NCI-H345 treated with DMSO at 0.1 percent for 48 hours (cell line): ENCODE measurements around the gene TUBG1.
A peak's percentile ranks its signal among the peaks of the same experiment; 100 is the strongest.
"Not testable (repeated sequence)": the region's sequence is repeated elsewhere in the genome, so short reads cannot be mapped to it uniquely, and the experiment has no call there.

Experiments
- DNase-seq: peaks from one replicate; lab custom pipeline; 2025; ENCODE audit not compliant: unreplicated experiment; lab: John Stamatoyannopoulos, UW

Gene TUBG1

GRCh38 chr17:42578282-42578869 is 31.1 kb upstream of the TUBG1 start:
- peak; percentile 58 for DNase-seq

DNA sequence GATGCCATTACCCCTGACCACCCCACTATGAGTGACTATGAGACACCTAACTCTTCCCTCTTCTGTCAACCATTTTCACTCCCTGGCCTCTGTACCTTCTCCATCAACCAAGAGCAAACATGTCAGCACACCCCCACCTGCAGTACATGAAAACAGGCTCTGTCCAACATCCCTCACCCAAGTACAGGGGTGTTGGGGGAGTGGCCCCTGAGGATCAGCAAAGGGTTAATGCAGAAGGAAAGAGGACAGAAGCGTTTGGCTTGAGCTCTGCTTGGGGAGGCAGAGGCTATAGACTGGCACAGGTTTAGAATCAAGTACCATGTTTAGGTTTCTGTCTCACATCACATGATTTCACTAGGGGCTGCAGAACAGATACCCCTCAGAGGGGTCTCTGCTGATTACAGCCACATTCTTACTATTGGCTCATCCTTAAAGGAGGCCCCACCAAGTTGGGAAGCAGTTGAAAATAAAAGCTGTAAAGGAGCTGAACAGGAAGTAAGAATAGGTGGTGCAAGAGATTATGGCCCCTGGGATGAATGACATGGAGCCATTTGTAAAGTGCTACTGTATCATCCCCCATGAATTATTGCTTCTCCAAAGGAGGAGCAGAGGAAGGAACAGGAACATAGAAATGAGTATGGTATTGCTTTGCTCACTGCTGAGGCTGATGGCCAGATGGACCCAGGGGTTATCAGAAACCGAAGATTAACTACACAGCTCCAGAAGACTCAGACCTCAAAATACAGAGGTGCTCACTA is 29.5 kb upstream of the TUBG1 start:
- no peak for DNase-seq

- DNase-seq: no peak
Observed at GRCh38 chr17:42581744-42582270, 27.7 kb upstream of the TUBG1 start.

- DNase-seq: no peak
Observed at GRCh38 chr17:42584880-42585279, 24.6 kb upstream of the TUBG1 start.

DNA sequence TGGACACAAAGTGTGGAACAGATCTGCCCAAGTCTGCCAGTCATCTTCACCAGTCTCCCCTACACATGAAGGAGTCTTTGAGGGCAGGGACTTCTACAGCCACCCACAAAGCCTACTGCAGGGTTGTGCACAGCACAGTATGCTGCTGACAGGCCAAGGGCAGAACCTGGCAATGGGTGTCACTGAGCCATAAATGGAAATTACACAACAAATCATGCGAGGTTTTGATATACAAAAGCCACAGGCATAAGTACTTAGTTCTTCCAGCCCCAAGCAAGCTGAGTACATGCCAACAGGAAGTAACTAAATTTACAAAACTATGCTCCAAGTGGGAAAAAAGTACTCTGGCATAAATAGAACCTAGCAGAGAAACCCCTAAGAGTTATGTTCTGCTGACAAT is 24.1 kb upstream of the TUBG1 start:
- DNase-seq: no peak

- no peak for DNase-seq
Observed at GRCh38 chr17:42586514-42587230, 22.8 kb upstream of the TUBG1 start.

- no peak for DNase-seq
Observed at GRCh38 chr17:42590886-42591285, 18.6 kb upstream of the TUBG1 start.

GRCh38 chr17:42591411-42591810 is 18.1 kb upstream of the TUBG1 start:
- no peak for DNase-seq

GRCh38 chr17:42596386-42596785 is 13.1 kb upstream of the TUBG1 start:
- DNase-seq: no peak

DNA sequence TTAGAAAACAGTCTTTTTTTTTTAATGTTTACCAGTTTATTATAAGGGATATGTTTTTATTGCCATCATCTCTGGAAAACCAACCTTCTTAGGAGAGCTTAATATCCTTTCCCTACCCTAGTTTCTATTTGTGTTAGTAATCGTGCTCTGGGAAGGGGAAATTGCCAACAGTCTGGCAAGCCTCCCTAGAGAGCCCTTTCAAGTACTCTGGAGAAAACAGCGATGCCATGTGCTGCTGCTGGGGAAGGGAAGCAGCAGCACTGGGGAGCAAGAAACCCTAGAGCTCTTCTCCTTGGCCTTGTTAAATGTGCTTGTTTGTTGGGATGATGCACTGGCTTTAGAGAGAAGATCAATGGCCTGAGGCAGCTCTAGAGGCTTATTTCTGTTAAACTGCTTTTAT is 10.6 kb upstream of the TUBG1 start:
- no peak for DNase-seq

DNA sequence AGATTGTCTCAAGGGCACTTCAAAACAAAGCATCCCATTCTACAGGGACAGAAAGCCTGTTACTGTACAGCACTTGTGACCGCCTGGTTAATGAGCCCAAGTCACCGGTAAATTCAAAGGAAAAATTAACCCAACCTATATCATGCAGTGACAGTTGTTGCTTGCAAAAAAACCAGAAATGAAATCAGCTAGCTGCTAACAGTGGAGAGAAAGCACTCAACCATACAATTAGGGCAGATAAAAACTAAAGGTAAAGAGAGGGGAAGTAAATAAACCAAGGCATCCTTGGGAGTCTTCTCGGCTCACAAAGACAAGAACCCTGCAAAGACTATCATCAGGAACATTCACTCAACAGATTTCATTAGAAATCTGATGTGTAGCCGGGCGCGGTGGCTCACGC is 6.2 kb upstream of the TUBG1 start:
- DNase-seq: no peak

DNA sequence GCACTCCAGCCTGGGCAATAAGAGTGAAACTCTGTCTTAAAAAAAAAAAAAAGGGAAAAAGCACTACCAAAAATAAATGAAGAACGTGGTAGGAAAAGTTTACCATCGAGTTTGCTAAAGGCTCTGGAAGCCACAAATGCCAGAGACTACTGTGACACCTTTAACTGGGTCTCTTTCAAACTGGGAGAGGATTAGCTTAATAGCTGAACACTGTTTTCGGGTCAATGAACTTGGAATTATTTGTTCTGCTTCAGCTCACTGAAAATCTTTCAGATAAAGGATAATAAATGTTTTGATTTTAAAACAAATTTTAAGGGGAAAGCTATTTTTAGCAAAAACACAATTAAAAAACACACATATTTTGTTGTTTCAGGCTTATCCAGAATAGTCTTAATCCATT is 1.7 kb upstream of the TUBG1 start:
- no peak for DNase-seq

DNA sequence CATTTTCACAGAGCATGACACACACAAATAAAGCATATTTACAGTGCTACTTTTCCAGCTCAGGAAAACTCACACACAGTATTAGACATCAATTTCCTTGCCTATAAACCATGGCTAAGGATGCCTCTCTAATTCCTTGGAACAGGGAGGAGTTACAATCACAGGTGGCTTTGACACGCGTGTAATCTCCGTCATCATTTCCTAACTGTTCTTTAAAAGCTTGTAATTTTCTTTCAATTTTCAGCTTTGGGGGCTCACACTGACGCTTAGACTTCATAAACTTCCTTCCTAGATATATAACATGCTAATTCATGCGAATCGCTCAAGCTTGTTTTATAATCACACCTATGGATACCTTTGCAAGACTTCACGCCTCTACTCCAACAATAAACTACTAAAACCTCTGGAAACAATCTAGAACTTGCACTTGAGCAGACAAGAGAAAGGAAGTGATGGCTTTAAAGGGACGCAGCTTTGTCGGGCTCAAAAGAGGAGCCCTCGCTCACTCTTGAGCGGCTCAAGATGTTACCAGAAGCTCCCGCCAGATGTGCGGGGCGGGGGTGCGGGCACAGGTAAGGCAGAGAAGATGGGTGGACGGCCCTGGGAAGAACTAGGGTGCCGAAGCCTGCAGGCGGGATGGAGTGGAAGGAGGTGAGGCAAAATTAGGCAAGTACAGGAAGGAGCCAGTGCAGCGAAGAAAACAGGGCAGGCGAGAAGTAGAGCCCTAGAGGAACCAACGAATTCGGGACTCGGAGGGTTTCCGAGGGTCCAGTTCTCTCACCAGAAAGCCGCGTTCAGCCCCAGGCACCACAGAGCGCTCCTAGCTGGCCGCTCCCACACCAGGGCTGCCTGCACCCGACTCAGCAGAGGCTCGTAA is 940 bp upstream of the TUBG1 start:
- DNase-seq: no peak

DNA sequence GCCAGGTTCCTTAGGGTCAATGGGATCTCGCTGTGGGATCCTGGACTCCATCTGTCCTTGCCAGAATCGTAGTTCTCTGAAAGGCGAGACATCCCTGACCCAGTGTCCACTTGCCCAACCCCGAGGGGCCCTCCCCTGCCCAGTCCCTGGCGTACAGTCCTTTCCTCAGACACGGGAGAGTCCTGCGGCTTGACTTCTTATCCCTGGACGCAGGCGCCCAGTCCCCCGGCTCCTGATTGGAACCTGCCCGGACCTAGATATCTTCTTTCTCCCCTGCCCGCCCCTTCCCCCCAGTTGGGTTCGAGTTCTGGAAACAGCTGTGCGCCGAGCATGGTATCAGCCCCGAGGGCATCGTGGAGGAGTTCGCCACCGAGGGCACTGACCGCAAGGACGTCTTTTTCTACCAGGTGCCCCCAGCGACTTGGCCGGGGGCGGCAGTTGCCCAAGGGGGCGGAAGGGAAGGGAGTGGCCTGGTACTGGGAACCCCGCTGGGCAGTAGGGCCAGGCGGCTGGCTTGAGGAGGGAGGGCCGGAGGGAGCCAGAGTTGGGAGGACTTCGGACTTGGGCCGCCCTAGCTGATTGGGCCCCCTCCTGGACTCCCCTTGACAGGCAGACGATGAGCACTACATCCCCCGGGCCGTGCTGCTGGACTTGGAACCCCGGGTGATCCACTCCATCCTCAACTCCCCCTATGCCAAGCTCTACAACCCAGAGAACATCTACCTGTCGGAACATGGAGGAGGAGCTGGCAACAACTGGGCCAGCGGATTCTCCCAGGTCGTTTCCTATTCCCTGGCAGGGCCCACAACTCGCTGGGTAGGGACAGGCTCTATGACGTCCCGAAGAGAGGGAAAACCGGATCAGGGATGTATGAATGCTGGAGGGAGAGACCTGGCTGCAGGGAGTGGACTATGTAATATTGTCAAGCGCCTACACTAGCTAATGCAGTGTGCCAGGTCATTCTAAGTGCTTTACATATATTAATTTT is 625 bp downstream of the TUBG1 start:
- DNase-seq: not testable (repeated sequence)

- no peak for DNase-seq
Observed at GRCh38 chr17:42612013-42612412, 2.5 kb downstream of the TUBG1 start.

DNA sequence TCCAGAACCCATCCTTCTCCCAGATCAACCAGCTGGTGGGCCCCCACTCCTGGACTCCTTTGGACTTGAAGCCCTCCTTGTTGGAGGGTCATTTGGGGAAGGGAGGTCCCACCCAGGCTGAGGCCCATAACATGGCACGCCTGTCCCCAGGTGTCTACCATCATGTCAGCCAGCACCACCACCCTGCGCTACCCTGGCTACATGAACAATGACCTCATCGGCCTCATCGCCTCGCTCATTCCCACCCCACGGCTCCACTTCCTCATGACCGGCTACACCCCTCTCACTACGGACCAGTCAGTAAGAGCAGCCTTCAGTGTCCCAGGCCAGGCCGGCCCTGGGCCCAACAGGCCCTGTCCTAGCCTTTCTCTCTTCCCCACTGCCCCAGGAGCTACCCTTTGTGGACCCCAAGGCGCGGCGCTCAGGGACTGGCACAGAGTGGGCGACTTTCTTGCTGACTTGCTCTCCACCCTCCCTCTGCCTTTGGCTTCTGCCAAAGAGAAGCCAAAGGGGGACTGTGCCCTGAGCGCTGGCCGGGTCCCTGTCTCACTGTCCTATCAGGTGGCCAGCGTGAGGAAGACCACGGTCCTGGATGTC is 4.3 kb downstream of the TUBG1 start:
- no peak for DNase-seq

DNA sequence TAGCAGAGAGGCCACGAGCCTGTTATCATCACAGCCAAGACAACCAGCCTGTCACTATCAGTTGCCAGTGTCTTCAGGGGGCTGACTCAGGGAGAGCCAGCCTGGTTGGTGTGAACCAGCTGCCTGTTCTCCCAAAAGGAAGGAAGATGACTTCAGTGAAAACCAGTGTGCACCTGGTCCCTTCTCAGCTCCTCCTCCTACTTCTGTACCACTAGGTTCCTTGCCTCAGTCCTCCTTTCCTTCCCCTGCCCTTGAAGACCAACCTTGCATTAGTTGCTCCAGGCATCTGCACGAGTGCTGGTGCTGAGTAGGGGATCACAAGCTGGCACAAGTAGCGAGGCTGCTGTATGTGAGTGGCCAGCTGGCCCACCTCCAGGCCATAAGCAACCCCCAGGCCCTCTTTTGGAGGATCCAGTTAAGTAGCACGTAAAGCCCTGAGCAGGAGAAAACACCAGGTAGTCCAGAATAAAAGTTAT is 8.5 kb downstream of the TUBG1 start:
- DNase-seq: no peak

GRCh38 chr17:42618442-42619150 is 9.1 kb downstream of the TUBG1 start:
- DNase-seq: peak; percentile 5

DNA sequence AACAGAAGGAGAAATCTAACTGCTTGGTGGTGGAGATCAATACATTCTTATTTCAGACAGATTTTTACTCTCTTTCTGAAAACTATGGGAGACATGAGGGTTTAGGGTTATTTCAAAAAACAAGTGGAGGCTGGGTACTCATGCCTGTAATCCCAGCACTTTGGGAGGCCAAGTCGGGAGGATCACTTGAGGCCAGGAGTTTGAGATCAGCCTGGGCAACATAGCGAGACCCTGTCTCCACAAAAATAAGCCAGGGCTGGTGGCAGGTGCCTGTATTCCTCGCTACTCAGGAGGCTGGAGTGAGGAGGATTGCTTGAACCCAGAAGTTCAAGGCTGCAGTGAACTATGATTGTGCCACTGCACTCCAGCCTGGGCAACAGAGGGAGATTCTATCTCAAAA is 12.5 kb downstream of the TUBG1 start:
- DNase-seq: not testable (repeated sequence)
